Liver (tissue), 9 donors: ENCODE measurements around the gene SLC22A31. TPM values are rescaled to one million over a fixed set of nuclear protein-coding genes. Genes with fewer than 3 reads are reported as not detected.
"Not testable (repeated sequence)": the region's sequence is repeated elsewhere in the genome, so short reads cannot be mapped to it uniquely, and the experiment has no call there.

Experiments
- DNase-seq: peaks from one replicate; pipeline ENCODE4 v3.0.0-alpha.2; 2017; ENCODE audit warnings: low spot score
- H3K27ac ChIP-seq, 2 donors: one replicate each; pipeline ENCODE4 v1.7.0; 2013; ENCODE audit warnings: inconsistent platforms in 2 of 2, low read length in 2 of 2, control low read depth in 1 of 2, low read depth in 1 of 2, mild to moderate bottlenecking in 1 of 2
- H3K27me3 ChIP-seq, 4 donors: one replicate each; pipeline versions ENCODE4 v1.6.1 to v1.7.0; 2013; ENCODE audit warnings: low read length in 3 of 4, inconsistent platforms in 1 of 4, mild to moderate bottlenecking in 1 of 4, moderate library complexity in 1 of 4; ENCODE audit not compliant: control insufficient read depth in 4 of 4, insufficient read depth in 4 of 4
- H3K36me3 ChIP-seq, 4 donors: one replicate each; pipeline versions ENCODE4 v1.6.1 to v1.7.0; 2013; ENCODE audit warnings: low read length in 3 of 4, mild to moderate bottlenecking in 3 of 4, low read depth in 1 of 4, moderate library complexity in 1 of 4; ENCODE audit not compliant: control insufficient read depth in 4 of 4, insufficient read depth in 3 of 4
- H3K4me1 ChIP-seq, 4 donors: one replicate each; pipeline versions ENCODE4 v1.6.1 to v1.7.0; 2013; ENCODE audit warnings: low read length in 3 of 4, mild to moderate bottlenecking in 3 of 4, moderate library complexity in 1 of 4; ENCODE audit not compliant: control insufficient read depth in 4 of 4, insufficient read depth in 4 of 4
- H3K4me3 ChIP-seq, 3 donors: one replicate each; pipeline versions ENCODE4 v1.6.1 to v1.7.0; 2013; ENCODE audit warnings: low read length in 3 of 3, control low read depth in 1 of 3, low read depth in 1 of 3, mild to moderate bottlenecking in 1 of 3
- H3K9ac ChIP-seq, 2 donors: one replicate each; pipeline ENCODE4 v1.7.0; 2013; ENCODE audit warnings: low read length in 2 of 2, mild to moderate bottlenecking in 2 of 2, moderate library complexity in 2 of 2, control low read depth in 1 of 2, low read depth in 1 of 2
- H3K9me3 ChIP-seq, 4 donors: one replicate each; pipeline versions ENCODE4 v1.6.1 to v1.7.0; 2013; ENCODE audit warnings: low read length in 3 of 4; ENCODE audit not compliant: control insufficient read depth in 4 of 4
- ATF3 ChIP-seq: IDR thresholded peaks from 2 replicates; pipeline ENCODE4 v1.6.1; 2016; ENCODE audit warnings: antibody characterized with exemption
- CTCF ChIP-seq: fragments of 150-350 bp; IDR thresholded peaks from 2 replicates; pipeline ENCODE4 v1.5.1; 2017; ENCODE audit warnings: improper control_type of control experiment, low read depth, low read length; ENCODE audit not compliant: missing input control
- EGR1 ChIP-seq, 2 donors: IDR thresholded peaks; 2 replicates each; pipeline ENCODE4 v1.6.1; 2016 to 2018; ENCODE audit warnings: antibody characterized with exemption in 2 of 2, low read depth in 2 of 2
- FOXA1 ChIP-seq: IDR thresholded peaks from 2 replicates; pipeline ENCODE4 v1.6.1; 2016; ENCODE audit warnings: antibody characterized with exemption
- FOXA2 ChIP-seq: IDR thresholded peaks from 2 replicates; pipeline ENCODE4 v1.6.1; 2016; ENCODE audit warnings: antibody characterized with exemption
- GABPA ChIP-seq, 2 donors: IDR thresholded peaks in 1 of 2; conservative IDR thresholded peaks in 1 of 2; 2 replicates each; pipeline ENCODE4 v1.6.1; 2016; ENCODE audit warnings: antibody characterized with exemption in 2 of 2, mild to moderate bottlenecking in 1 of 2, moderate library complexity in 1 of 2
- NR2F2 ChIP-seq: IDR thresholded peaks from 2 replicates; pipeline ENCODE4 v1.6.1; 2016; ENCODE audit warnings: antibody characterized with exemption
- RAD21 ChIP-seq, 2 donors: IDR thresholded peaks; 2 replicates each; pipeline ENCODE4 v1.6.1; 2016; ENCODE audit warnings: antibody characterized with exemption in 2 of 2, mild to moderate bottlenecking in 2 of 2
- REST ChIP-seq: IDR thresholded peaks from 2 replicates; pipeline ENCODE4 v1.6.1; 2016; ENCODE audit warnings: antibody characterized with exemption, mild to moderate bottlenecking
- RXRA ChIP-seq, 2 donors: IDR thresholded peaks; 2 replicates each; pipeline ENCODE4 v1.6.1; 2017 to 2018; ENCODE audit warnings: antibody characterized with exemption in 2 of 2, mild to moderate bottlenecking in 1 of 2
- TAF1 ChIP-seq: conservative IDR thresholded peaks from 2 replicates; pipeline ENCODE4 v1.6.1; 2016; ENCODE audit warnings: antibody characterized with exemption, mild to moderate bottlenecking
- whole genome bisulfite sequencing: extraction: QIAGEN DNeasy Blood & Tissue Kit; methylation state at CpG from one replicate; pipeline ENCODE4 v1.1.7; 2013; 5-methylcytosine and 5-hydroxymethylcytosine counted together
- polyA plus RNA-seq, 2 donors: library from polyadenylated mRNA; stranded (reverse) in 1 of 2; unstranded in 1 of 2; fragments of 200-250 nt in 1 of 2; fragments of >200 nt in 1 of 2; fragmentation: Nextera tagmentation in 1 of 2; extraction: Ambion mirVana in 1 of 2; gene quantifications; one replicate each; pipeline versions ENCODE4 v1.2.1 to v1.2.3, GENCODE V29; 2013 to 2015
- total RNA-seq, 2 donors: library from RNA; depleted of rRNA; stranded (reverse); fragments of >200 nt; gene quantifications; one replicate each; pipeline ENCODE4 v1.2.3, GENCODE V29; 2014
- TF ChIP-seq, protein P1 (sequence below): IDR thresholded peaks from 2 replicates; pipeline ENCODE4 v1.6.1; 2016; ENCODE audit warnings: antibody characterized with exemption
- TF ChIP-seq, protein P2 (sequence below): IDR thresholded peaks from 2 replicates; pipeline ENCODE4 v1.6.1; 2016; ENCODE audit warnings: antibody characterized with exemption
- donor health status: healthy.
- donor health status: healthy.
- donor health status: healthy.
- donor health status: healthy.
- donor health status: healthy.

The SLC22A31 gene
- total and polyA plus RNA-seq, 4 donors, result 0.15 to 0.50 (median 0.48) TPM; not detected in 1

DNA sequence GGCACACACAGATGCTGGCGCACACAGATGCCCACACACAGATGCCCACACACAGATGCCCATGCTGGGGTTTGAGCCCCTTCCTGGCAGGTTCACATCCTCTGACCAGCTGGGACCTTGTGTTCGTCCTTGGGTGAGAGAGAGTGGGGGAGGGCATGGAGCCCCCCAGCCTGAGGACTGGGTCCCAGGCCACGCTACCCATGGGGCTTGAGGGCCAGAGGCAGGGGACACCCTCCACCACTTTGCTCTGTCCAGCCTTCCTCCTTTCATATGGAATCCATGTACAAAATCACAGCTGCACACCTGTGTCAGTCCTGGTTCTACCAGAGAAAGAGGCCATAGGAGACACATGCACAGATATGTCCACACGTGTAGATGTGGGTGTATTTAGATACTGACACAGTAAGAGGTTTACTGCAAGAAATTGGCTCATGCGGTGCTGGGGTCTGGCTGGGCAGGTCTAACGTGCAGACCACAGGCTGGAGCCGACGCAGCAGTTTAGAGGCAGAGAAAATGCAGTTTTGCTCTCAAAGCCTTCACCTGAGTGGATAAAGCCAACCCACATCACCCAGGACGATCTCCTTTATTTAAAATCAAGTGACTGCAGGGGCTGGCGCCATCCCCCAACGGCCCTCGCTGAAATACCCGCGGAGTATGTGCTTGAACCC lies 10.8 kb downstream of the SLC22A31 start:
- WGBS, result 68% methylated on average over 14 of the region's 14 CpGs
- DNase-seq, result no peak
- no peak overlapping the region for H3K4me3 ChIP-seq

DNA sequence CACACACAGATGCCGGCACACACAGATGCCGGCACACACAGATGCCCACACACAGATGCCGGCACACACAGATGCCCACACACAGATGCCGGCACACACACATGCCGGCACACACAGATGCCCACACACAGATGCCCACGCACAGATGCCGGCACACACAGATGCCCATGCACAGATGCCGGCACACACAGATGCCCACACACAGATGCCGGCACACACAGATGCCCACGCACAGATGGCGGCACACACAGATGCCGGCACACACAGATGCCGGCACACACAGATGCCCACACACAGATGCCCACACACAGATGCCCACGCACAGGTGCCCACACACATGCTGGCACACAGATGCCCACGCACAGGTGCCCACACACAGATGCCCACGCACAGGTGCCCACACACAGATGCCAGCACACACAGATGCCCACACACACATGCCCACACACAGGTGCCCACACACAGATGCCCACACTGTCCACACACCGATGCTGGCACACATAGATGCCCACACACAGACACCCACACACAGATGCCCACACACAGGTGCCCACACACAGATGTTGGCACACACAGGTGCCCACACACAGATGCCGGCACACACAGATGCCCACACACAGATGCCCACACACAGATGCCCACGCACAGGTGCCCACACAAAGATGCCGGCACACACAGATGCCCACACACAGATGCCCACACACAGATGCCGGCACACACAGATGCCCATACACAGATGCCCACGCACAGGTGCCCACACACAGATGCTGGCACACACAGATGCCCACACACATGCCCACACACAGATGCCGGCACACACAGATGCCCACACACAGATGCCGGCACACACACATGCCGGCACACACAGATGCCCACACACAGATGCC lies 11.6 kb downstream of the SLC22A31 start:
- 93% methylated on average over 25 of the region's 25 CpGs for WGBS
- H3K9ac ChIP-seq, DNase-seq: not testable (repeated sequence)

More for the DNA sequence above, 10.8 kb downstream of the SLC22A31 start:
- Histone ChIP-seq H3K27me3 (no peaks in the 10 kb centered on the region), H3K36me3 (no peaks in the 10 kb centered on the region), H3K9ac (no peak overlapping the region), H3K27ac (no peak overlapping the region), H3K9me3 (no peaks in the 10 kb centered on the region), H3K4me1 (peaks cover 0 to 5% (median 4%) of the 10 kb centered on the region in 4 donors)
- TF ChIP-seq RAD21 (IDR thresholded peaks at IDR 0.05), result no peak
- TF ChIP-seq TAF1, result no peak
- TF ChIP-seq, protein P1, sequence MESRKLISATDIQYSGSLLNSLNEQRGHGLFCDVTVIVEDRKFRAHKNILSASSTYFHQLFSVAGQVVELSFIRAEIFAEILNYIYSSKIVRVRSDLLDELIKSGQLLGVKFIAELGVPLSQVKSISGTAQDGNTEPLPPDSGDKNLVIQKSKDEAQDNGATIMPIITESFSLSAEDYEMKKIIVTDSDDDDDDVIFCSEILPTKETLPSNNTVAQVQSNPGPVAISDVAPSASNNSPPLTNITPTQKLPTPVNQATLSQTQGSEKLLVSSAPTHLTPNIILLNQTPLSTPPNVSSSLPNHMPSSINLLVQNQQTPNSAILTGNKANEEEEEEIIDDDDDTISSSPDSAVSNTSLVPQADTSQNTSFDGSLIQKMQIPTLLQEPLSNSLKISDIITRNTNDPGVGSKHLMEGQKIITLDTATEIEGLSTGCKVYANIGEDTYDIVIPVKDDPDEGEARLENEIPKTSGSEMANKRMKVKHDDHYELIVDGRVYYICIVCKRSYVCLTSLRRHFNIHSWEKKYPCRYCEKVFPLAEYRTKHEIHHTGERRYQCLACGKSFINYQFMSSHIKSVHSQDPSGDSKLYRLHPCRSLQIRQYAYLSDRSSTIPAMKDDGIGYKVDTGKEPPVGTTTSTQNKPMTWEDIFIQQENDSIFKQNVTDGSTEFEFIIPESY, result no peak
- TF ChIP-seq ATF3, result no peak
- TF ChIP-seq NR2F2, result no peak
- TF ChIP-seq FOXA1, result no peak
- no peak for TF ChIP-seq GABPA (IDR thresholded peaks at IDR 0.05 in 1 of 2, conservative IDR thresholded peaks at IDR 0.05 in 1 of 2)
- no peak for TF ChIP-seq RXRA (IDR thresholded peaks at IDR 0.05)
- no peak for TF ChIP-seq FOXA2
- TF ChIP-seq EGR1 (IDR thresholded peaks at IDR 0.05; ENCODE audit: low read depth in 2 of 2), result no peak
- TF ChIP-seq, protein P2, sequence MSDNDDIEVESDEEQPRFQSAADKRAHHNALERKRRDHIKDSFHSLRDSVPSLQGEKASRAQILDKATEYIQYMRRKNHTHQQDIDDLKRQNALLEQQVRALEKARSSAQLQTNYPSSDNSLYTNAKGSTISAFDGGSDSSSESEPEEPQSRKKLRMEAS, result no peak
- no peak for TF ChIP-seq CTCF
- TF ChIP-seq REST, result no peak

More for the DNA sequence above, 11.6 kb downstream of the SLC22A31 start:
- H3K4me3 ChIP-seq, H3K27me3 ChIP-seq, H3K4me1 ChIP-seq, H3K27ac ChIP-seq, H3K36me3 ChIP-seq, H3K9me3 ChIP-seq: not testable (repeated sequence)
